IMR-90 (cell line): Measurements from ENCODE around the gene CCDC50. TPM values are rescaled to one million over a fixed set of nuclear protein-coding genes. Genes with fewer than 3 reads are reported as not detected.

ENCODE experiments used
- polyA plus RNA-seq, 3 experiments: library from polyadenylated mRNA; depleted of rRNA; stranded (reverse); fragments of >200 nt; gene quantifications; 2 replicates each; pipeline ENCODE4 v1.2.3, GENCODE V29; 2012; ENCODE audit warnings: low replicate concordance in 1 of 3
- total RNA-seq: library from RNA; depleted of rRNA; stranded (reverse); fragments of >200 nt; gene quantifications from 2 replicates; pipeline ENCODE4 v1.2.3, GENCODE V29; 2012; rRNA removed

The CCDC50 gene
- total and polyA plus RNA-seq, 2 of the 4 experiments (the other 2 are of a cell fraction), result 59.0 to 63.1 TPM

Other genes with a start within 250 kb of the CCDC50 start
- 0.28 TPM in 1 of 2 replicates, not detected in the other for gene OSTN, start 130.2 kb upstream of the CCDC50 start, total RNA-seq
- gene OSTN, start 130.2 kb upstream of the CCDC50 start, polyA plus RNA-seq (2012; rRNA removed), result not detected in 2 replicates
- 0.72 and 0.83 TPM in 2 replicates for gene UTS2B, start 1.1 kb downstream of the CCDC50 start, total RNA-seq
- gene UTS2B, start 1.1 kb downstream of the CCDC50 start, polyA plus RNA-seq (2012; rRNA removed), result 0.56 and 0.79 TPM in 2 replicates
- not detected in 2 replicates for gene PYDC2, start 131.8 kb downstream of the CCDC50 start, total RNA-seq
- not detected in 2 replicates for gene PYDC2, start 131.8 kb downstream of the CCDC50 start, polyA plus RNA-seq (2012; rRNA removed)